Measurements from ENCODE around the gene GNG7. TPM values are rescaled to one million over a fixed set of nuclear protein-coding genes. Genes with fewer than 3 reads are reported as not detected.

The GNG7 gene
- total RNA-seq, 1 experiment from 2014 or later, result 7.7 TPM

- H3K27me3 Mint-ChIP-seq (ENCODE audit: low read depth), result peaks cover 16% of the 10 kb centered on the region
- no peak overlapping the region for H2BK12ac ChIP-seq (ENCODE audit: insufficient read length, low read depth, low read length)
- no peak overlapping the region for H2BK120ac ChIP-seq (ENCODE audit: low read depth, low read length, poor library complexity, severe bottlenecking)
- no peak overlapping the region for H3K9ac ChIP-seq (ENCODE audit: extremely low read depth, insufficient read length, low read length)
- no peaks in the 10 kb centered on the region for H3K79me1 ChIP-seq (ENCODE audit: insufficient read depth, low read depth, low read length, poor library complexity, severe bottlenecking)
- no peaks in the 10 kb centered on the region for H3K27me3 ChIP-seq (ENCODE audit: insufficient read depth, low read length)
- peaks cover 3 to 11% (median 3%) of the 10 kb centered on the region in 3 experiments; a peak in 4 of 7 replicates for H3K36me3 Mint-ChIP-seq (ENCODE audit: insufficient read depth in 1 of 3, low read depth in 3 of 3)
- H3K14ac ChIP-seq (ENCODE audit: insufficient read depth, low read length), result no peak overlapping the region
- H3K4ac ChIP-seq (ENCODE audit: low read depth, low read length), result no peak overlapping the region
- peaks cover 2% of the 10 kb centered on the region; the same call in 1 of the 2 replicates for H3K4me1 ChIP-seq (ENCODE audit: insufficient read depth, low read length)
- no peak overlapping the region for H3K27ac Mint-ChIP-seq
- no peak overlapping the region for H2AFZ ChIP-seq (ENCODE audit: low read length)
- no peak overlapping the region for H3K4me2 ChIP-seq (ENCODE audit: insufficient read depth, insufficient read length, low read length)
- DNase-seq, result no peak
- H2BK5ac ChIP-seq (ENCODE audit: insufficient read length, low read length), result no peak overlapping the region
- H3K27ac ChIP-seq (ENCODE audit: insufficient read length, low read depth, low read length), result no peak overlapping the region
- H3T11ph ChIP-seq (ENCODE audit: low read length), result no peak overlapping the region
- H3K79me2 ChIP-seq (ENCODE audit: insufficient read depth, low read length), result no peaks in the 10 kb centered on the region
- no peak overlapping the region for H4K91ac ChIP-seq (ENCODE audit: insufficient read length, low read depth, low read length)
- H3K23ac ChIP-seq (ENCODE audit: insufficient read length, low read depth, low read length), result no peak overlapping the region
- no peak overlapping the region for H3K4me3 Mint-ChIP-seq
- no CpG with 5 or more reads among the region's 7 CpGs for WGBS (ENCODE audit: extremely low coverage, insufficient read length, low lambda C conversion rate)
- no peak overlapping the region for H2BK15ac ChIP-seq (ENCODE audit: low read depth, low read length)
- no peak for TF ChIP-seq CTCF (conservative IDR thresholded peaks at IDR 0.05)
- H3K9me3 ChIP-seq (ENCODE audit: control insufficient read depth, low read depth, low read length), result no peaks in the 10 kb centered on the region
- no peak overlapping the region for H4K5ac ChIP-seq (ENCODE audit: insufficient read length, low read depth, low read length)
- H3K9me3 Mint-ChIP-seq, result peaks cover 4 to 9% of the 10 kb centered on the region in 2 experiments
- peaks cover 15 to 18% of the 10 kb centered on the region in 2 experiments for H3K4me1 Mint-ChIP-seq
- peaks cover 5% of the 10 kb centered on the region for H3K23me2 ChIP-seq (ENCODE audit: insufficient read length, low read depth, low read length, poor library complexity, severe bottlenecking)
- no peak overlapping the region for H4K8ac ChIP-seq (replicated peaks; ENCODE audit: insufficient read length, low read depth, low read length)
- H3K56ac ChIP-seq (ENCODE audit: insufficient read length, low read depth, low read length), result no peak overlapping the region
- H2BK20ac ChIP-seq (ENCODE audit: low read depth, low read length, poor library complexity, severe bottlenecking), result no peak overlapping the region
- H2AK5ac ChIP-seq (ENCODE audit: insufficient read length, low read length), result no peak overlapping the region
- H4K20me1 ChIP-seq (ENCODE audit: control insufficient read depth, insufficient read depth, insufficient read length), result no peaks in the 10 kb centered on the region
- no peak overlapping the region for H3K18ac ChIP-seq (ENCODE audit: insufficient read length, low read depth, low read length)
Measured at GRCh38 chr19:2608602-2608922, 93.9 kb downstream of the GNG7 start.
